Amniotic stem cell (primary cell): ENCODE measurements around the gene EI24.
"Not testable (repeated sequence)": the region's sequence is repeated elsewhere in the genome, so short reads cannot be mapped to it uniquely, and the experiment has no call there.

Source experiments
- DNase-seq: peaks from one replicate; lab custom pipeline; 2025; lab: John Stamatoyannopoulos, UW

The EI24 gene

GRCh38 chr11:125568970-125569914, at the start of gene EI24:
Gene EI24 (plus strand): TSS chr11:125569477. CDS start chr11:125572528, 3,051 bp downstream.
- DNase-seq, result peak; percentile 80

GRCh38 chr11:125519860-125520834, 49.1 kb upstream of the EI24 start:
- DNase-seq, result no peak

- no peak for DNase-seq
These were observed 44.0 kb upstream of the EI24 start for GRCh38 chr11:125525303-125525702.

GRCh38 chr11:125532668-125533067, 36.6 kb upstream of the EI24 start:
- DNase-seq, result no peak

GRCh38 chr11:125535585-125535984, 33.7 kb upstream of the EI24 start:
- no peak for DNase-seq

- not testable (repeated sequence) for DNase-seq
These were observed 32.4 kb upstream of the EI24 start for GRCh38 chr11:125536834-125537233.

- no peak for DNase-seq
These were observed 26.6 kb upstream of the EI24 start for GRCh38 chr11:125542709-125543108.

GRCh38 chr11:125550780-125551179, 18.5 kb upstream of the EI24 start:
- DNase-seq, result no peak

GRCh38 chr11:125551835-125552342, 17.4 kb upstream of the EI24 start:
- no peak for DNase-seq

GRCh38 chr11:125552927-125553326, 16.4 kb upstream of the EI24 start:
- no peak for DNase-seq

GRCh38 chr11:125553357-125553756, 15.9 kb upstream of the EI24 start:
- DNase-seq, result no peak

- no peak for DNase-seq
These were observed 15.2 kb upstream of the EI24 start for GRCh38 chr11:125554038-125554437.

- DNase-seq, result no peak
These were observed 9.4 kb upstream of the EI24 start for GRCh38 chr11:125559888-125560287.

GRCh38 chr11:125561924-125562323, 7.4 kb upstream of the EI24 start:
- DNase-seq, result no peak

- DNase-seq, result no peak
These were observed 6.8 kb upstream of the EI24 start for GRCh38 chr11:125562430-125562829.

GRCh38 chr11:125564357-125564756, 4.9 kb upstream of the EI24 start:
- no peak for DNase-seq

- no peak for DNase-seq
These were observed 3.0 kb upstream of the EI24 start for GRCh38 chr11:125566235-125566634.

GRCh38 chr11:125569915-125570621, 791 bp downstream of the EI24 start:
- no peak for DNase-seq

GRCh38 chr11:125570952-125571351, 1.7 kb downstream of the EI24 start:
- no peak for DNase-seq

GRCh38 chr11:125572916-125573315, 3.6 kb downstream of the EI24 start:
- DNase-seq, result no peak

GRCh38 chr11:125577181-125577580, 7.9 kb downstream of the EI24 start:
- not testable (repeated sequence) for DNase-seq

- no peak for DNase-seq
These were observed 9.5 kb downstream of the EI24 start for GRCh38 chr11:125578783-125579182.
